GM18861 (cell line): ENCODE measurements around the gene OR2F2.

Source experiments
- ATAC-seq: cut with Tn5 transposase; IDR thresholded peaks from one replicate; pipeline ENCODE4 v1.9.1; 2021; ENCODE audit not compliant: unreplicated experiment

The OR2F2 gene

DNA sequence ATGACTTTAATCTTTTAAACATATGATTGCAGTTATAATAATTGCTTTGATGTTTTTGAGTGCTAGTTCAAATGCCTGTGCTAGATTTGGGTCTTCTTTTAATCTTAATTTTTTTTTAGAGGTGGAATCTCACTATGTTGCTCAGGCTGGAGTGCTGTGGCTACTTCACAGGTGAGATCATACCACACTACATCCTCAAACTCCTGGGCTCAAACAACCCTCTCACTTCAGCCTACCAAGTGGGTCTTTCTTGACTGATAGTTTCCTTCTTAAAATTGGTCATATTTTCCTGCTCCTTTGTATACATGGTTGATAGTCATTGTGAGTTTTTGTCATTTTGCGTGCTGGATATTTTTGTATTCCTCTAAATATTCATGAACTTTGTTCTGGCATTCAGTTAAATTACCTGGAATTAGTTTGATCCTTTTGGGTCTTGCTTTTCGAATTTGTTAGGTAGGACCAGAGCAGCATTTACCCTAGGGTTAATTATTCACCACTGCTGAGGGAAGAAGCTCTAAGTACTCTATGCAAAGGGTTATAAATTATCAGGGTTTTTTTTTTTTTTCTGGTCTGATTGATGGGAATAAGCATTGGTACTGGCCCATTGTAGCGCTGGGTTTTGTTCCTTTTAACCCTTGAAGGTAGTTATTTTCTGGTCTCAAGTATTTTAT is 21.0 kb upstream of the OR2F2 start:
- no peak for ATAC-seq

DNA sequence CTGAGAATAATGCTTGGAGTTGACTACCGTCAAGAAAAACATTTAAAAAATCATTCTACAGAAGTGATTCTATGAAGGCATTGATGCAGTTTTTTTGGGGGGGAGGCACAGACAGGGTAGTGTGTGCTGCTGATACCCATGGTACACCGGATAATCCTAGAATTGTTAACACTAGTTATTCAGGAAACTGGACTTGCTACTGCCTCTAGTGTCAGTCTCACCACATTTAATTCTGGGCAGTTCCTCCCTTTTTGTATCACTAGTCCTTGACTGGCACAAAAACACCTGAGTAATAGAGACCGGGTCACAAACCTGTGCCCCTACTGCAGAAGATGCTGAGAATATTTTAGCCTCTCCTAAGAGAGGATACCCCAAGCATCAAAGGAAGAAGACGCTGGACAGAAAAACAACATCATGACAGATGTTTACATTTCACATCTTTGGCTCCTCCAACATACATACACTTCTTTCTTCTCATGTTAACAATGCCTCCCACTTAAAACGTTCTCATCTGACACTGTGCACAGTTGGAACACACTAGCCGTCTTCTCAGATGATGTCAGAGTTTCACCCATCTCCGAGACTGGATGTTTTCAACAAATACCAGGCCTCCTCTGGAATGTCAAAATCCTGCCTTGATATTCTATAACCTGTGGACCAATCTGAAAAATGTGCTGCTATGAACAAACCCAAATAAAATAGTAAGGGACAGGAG is 19.9 kb upstream of the OR2F2 start:
- ATAC-seq = no peak

DNA sequence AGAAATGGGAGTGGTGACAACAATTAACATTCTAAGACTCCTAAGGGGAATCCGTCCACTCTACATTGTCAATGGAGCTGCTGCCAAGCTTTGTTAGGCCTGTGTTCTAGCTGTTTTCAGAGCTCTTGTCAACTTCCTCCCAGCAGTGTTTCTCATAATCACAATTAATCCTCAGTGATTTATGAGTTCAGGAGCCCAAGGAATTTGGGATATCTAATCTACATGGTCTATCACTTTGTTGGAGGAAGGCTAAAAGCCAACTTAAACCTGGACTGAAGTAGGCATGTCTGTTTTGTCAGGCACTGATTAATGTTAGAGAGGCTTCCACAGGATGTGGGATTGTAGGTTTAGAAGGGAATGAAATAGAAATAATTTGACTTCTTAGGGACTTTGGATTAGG is 10.2 kb upstream of the OR2F2 start:
- no peak for ATAC-seq

DNA sequence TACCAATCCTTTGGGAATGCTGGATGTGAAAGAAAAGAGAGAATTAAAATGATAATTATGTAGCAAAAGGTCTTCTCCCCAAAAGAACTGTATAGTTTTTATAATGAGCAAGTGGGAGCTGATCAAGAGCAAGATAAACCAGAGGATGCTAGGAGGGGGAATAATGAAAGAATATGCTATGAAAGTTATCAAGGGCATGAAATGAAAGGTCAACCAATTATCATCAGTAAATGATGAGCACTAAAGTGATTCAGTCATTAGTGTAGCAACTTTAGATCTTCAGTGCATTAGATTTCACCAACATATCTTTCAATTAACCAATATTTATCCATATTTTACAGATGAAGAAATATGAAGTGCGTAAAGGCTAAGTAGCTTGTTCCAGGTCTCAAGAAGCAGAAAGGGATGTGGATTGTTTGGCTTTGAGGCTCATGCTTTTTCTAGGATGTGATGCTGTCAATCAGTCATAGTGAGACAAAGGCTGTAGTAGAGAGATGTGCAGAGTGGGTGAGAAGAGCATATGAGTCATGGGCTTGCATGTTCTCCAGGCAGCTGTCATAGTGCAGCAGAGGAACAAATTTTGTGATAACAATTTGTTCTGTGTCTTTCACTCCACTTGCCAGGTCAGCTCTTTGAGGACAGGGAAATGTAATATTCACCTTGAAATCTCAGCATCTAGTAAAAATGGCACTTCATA is 5.7 kb upstream of the OR2F2 start:
- ATAC-seq = no peak

DNA sequence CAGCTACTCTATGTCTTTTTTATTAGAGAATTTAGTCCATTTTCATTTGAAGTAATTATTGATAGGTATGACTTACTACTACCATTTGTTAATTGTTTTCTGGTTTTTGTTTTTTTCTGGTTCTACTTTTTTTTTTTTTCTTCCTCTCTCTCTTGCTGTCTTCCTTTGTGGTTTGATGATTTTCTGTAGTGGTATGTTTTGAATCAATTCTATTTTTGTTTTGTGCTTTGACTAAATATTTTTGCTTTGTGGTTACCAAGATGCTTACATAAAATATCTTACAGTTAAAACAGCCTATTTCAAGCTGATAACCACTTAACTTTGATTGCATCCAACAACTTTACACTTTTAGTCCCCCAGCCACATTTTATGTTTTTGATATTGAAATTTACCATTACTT is 3.3 kb upstream of the OR2F2 start:
- no peak for ATAC-seq

DNA sequence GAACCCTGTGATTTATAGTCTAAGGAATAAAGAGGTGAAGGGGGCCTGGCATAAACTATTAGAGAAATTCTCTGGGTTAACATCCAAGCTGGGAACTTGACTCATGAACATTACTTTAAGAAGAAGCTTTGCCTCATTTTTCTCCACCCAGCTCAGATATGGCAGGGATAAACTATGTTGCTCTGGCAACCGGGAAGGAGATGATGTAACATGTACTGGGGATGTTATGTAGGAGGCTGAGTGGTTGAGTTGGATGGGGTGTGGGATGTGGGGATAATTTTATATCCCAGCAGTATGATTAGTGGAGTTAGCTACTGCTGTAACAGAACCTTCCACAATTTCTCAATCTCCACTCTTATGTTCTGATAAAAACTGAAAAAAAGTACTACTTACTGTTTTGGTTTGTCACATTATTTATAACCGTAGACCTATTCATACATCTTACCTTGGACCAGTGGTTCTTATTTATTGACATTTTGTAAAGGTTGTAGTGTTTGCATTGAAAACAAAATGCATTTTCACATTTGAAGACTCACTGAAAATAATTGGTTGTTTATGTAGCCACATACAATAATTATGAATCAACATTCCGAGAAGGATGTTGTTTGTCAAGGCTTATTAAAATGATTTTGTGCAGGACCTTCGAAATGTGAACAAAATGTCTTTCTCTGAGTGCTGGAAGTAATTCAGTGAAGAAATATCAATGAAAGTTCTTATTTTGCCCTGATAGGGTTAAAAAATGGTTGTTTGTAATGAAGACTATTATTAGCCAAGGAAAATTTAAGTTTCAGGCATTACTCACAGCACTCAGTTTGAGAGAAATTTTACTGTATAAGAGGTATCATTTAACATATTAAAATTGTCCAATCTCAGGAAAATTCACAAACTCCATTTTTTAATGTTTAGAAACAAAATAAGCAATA is 1.3 kb downstream of the OR2F2 start:
- no peak for ATAC-seq

DNA sequence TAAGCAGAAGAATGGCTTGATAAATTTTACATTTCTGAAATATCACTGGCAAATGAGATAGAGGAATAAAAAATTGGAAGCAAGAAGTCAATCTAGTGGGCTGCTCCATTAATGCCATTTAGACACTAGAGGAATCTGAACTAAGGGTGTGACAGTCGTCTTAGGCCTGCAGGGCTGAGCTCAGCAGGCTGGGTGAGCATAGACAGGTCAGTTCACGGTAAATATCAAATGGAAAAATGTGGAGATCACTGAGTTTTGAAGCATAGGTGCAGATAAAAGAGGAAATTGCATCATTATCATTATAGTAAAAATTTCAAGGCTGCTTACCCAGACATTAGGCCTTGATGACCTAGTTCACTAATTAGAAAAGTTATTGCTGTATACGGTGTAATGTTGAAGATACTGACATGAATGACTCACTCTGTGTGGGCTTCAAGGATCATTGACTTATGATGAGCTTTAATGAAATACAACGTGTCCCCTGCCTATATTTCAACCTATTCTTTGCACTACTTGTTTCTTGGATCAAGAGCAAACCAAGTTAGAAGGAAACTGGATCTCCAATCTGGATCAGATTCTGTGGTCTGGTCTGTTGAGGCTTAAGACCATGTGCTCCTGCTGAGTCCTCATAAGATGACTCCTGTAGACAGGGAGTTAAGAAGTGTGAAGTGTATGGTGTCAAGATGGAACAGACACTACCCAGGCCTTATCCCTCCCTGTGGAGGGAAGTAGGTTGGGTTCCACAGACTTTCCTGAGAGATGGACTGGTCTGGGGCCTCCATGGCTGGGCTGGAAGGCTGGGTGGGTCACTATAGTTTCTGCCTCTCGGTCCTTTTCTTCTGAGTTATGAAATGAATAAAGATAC is 3.6 kb downstream of the OR2F2 start:
- ATAC-seq = no peak

DNA sequence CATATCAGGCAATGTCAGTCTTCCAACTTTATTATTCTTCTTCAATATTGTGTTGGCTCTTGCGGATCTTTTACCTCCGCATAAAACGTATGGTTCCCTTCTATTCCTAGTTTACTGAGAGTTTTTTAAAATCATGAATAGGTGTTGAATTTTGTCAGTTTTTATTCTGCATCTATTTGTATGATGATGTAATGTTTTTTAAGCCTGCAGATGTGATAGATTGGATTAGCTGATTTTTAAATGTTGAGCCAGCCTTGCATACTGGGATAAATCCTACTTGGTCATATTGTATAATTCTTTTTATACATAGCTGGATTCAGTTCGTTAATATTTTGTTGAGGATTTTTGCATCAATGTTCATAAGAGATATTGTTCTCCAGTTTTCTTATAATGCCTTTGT is 10.4 kb downstream of the OR2F2 start:
- no peak for ATAC-seq

DNA sequence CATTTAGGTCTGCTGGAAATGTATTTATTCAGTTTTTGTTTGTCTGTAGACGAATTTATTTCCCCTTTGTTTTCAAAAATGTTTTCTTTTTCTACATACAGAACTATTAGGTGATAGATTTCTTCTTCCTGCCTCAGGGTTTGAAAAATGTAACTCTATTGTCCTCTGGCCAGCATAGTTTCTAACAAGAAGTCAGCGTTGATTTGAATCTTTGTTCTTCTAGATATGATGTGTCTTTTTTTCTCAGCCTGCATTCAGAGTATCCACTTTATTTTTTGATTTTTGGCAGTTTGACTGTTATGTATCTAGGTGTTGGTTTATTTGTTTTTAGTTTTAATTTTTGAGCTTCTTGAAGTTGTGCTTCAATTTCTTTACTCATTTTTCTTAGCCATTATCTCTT is 12.1 kb downstream of the OR2F2 start:
- ATAC-seq = no peak

DNA sequence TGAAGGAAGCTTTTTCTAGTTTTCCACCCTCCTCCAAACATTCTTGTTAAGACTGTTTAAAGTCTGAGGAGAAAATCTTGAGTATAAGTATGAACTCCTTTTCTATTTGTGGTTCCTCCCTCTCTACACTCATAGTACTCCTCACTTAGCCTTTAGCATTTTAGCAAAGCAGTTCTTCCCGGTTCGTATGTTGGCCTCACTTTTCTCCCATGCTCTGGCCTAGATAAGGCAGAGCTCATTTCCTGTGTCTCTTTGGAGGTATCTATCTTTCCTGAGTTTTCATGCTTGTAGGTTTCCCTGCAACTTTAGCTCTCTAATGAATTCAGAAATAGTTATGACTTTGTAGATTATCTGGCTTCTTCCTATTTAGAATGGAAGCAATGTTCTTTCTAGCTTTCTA is 13.7 kb downstream of the OR2F2 start:
- ATAC-seq = no peak

DNA sequence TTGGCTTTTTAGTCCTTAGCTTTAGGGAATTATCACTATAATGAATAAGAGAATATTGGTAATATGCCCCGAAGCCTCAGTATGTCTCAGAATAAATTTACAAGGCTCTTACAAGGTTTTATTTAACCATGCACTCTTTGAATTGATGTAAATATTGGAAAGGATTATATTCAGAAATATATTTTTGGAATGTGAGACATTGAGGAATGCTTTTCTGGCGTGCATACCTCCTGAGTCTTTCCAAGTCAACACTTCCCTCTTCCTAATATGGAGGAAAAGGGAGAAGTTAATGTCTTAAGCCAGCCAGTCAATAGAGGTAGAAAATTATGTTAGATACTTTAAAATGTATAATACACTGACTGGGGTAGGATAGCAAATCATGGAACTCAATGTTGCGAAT is 18.4 kb downstream of the OR2F2 start:
- no peak for ATAC-seq

DNA sequence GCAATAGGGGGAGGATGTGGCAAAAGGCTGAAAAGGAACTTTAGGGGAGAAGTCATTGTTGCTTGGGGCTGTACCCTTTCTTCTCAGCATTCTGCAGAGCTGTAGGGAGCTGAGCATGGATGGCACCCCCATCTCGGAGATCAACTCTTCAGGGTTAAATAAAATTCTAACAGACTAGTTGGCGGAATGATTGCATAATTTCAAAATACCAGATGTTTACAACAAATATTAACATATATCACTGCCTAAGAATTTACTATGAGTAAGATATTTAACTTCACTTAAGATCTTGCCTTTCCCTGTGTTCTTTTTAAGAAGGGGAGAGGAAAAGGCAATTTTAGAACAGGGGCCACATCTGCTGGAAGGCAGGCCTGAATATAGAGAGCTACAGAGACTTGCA is 19.1 kb downstream of the OR2F2 start:
- ATAC-seq = no peak

DNA sequence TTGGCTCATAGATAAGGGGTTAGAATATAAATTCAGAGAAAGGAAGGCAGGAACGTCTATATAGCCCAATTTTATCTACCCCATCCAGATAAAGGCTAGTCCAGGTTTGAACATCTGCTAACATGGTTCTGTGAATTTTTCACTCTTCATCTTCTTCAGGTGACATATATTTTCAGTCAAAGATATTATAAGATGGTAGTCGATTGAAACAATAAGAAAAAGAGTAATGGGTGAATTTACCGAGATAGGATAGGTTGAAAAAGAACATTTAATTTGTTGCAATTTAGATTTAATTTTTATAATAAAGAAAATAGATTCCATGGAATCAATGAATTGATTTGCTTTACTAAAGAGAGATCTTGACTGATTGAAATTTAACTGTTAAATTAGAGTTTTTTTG is 19.5 kb downstream of the OR2F2 start, which contains the start of gene OR2F1:
TSS of gene OR2F1 (plus strand) at position 301 of the 400 bp plus-strand sequence. CDS start 5,127 bp downstream, outside the sequence.
- no peak for ATAC-seq

DNA sequence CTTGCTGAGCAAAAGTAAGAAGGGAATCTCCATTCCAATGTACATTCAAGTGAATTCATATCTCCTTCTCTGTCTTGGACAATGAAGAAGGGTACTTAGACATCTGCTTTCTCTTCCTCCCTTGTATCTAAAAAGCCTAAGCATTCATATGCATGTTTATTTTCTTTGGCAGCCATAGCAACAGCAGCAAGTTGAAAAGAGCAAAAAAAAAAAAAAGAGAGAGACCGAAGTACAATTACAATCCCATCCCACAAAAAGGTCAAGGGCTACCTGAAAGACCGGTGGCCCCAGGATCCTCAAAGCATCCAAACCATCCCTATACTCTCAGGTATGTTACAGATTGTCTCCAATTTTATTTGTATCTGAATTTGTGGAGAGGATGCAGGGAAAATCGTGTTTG is 23.7 kb downstream of the OR2F2 start:
- no peak for ATAC-seq

DNA sequence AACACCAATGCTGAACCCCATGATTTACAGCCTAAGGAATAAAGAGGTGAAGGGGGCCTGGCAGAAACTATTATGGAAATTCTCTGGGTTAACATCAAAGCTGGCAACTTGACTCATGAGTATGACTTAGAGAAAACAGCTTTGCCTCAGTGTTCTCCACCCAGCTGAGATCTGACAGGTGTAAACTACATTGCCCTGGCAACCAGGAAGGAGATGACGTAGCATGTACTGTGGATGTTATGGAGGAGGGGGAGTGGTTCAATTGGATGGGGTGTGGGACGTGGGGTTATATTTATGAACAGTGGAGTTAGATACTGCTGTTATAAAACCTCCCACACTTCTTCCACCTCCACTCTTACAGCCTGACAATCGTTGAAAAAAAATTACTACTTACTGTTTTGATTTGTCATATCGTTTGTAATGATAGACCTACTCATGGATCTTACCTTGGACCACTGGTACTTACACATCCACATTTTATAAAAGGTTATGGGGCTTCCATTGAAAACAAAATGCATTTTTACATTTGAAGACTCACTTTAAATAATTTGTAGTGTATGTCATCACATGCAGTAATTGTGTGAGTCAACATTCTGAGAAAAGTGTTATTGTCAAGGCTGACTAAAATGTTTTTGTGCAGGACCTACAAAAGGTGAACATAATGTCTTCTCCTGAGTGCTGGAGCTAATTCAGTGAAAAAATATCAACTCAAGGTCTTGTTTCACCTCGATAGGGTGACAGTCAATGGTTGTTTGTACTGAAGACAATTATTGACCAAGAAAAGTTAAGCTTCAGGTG is 26.0 kb downstream of the OR2F2 start:
- ATAC-seq = no peak

DNA sequence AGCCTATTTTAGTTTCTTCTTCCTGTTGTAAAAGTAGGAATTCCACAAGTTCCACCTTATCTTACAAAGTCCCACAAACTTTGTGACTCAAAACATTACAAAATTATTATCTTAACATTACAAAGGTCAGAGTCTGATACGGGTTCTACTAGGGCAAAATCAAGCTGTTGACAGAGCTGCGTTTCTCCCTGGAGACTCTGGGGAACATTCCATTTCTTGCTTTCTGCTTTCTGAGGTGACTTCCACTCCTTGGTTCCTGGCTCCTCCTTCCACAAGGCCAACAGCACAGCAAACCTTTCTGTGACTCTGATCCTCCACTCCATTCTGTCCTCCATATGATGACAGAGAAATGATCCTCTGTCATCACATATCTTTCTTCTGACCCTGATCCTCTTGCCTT is 30.2 kb downstream of the OR2F2 start:
- ATAC-seq = no peak

DNA sequence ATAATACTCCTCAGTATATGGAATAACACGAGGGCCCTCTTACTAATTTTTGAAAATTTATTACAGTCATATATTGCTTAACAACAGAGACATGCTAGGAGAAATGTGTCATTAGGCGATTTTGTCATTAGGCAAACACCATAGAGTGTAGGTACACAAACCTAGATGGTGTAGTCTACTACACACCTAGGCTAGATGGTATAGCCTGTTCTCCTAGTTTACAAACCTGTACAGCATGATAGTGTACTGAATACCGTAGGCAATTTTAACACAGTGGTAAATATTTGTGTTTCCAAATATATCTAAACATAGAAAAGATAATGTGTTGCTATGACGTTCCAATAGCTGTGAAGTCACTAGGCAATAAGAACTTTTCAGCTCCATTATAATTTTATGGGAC is 32.4 kb downstream of the OR2F2 start:
- no peak for ATAC-seq

DNA sequence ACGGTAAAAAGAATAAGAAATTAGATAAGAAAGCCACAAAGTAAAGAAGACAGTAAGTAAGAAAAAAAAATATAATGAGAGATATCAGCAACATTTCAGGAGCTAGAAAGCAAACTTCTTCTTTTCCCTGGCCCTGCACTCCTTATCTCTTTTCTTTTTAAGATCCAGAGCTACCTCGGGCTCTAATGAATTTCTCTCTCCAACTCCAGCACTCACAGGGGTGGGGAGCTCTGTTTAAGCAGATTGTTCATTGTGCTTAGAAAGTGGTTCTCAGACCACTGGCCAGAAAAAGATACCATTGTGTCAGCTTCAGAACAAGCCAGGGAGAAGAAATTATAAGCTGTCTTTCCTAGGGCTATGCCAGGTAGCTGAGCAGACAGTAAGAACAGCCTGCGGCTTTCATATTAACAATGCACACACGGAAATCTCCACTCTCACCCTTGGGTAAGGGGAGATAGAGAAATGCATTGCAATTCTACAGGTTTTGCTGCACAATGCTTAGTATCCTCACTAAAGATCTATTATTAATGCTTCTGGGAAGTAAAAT is 38.9 kb downstream of the OR2F2 start:
- ATAC-seq = no peak

DNA sequence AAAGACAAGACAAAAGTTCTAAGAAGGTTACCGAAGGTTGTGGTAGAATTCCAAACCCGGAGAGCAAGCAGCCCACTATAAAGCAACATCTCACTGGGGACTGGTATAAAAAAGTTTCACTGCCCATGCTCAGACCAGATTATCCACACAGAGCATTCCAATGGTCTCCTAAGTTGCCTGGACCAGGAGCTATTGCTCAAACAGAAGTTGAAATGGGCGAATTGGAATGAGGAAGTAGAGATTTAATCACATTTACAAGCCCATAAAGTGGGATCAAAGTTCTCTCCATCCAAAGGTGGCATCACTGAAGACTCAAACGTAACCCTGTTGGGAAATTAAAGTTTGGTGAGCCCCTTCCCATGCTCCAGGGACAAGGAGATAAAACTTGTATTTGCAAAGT is 39.4 kb downstream of the OR2F2 start:
- no peak for ATAC-seq
